K562 (cell line): Measurements from ENCODE around the gene OR51B2. TPM values are rescaled to one million over a fixed set of nuclear protein-coding genes. Genes with fewer than 3 reads are reported as not detected.
A peak's percentile ranks its signal among the peaks of the same experiment; 100 is the strongest.

Source experiments
- ARID3A ChIP-seq: IDR thresholded peaks from 2 replicates; pipeline ENCODE4 v1.6.1; 2012; ENCODE audit warnings: low read depth, low read length, improper control_type of control experiment, borderline replicate concordance
- BRF1 ChIP-seq: IDR thresholded peaks from 3 replicates; pipeline ENCODE4 v1.6.1; 2011; ENCODE audit warnings: borderline replicate concordance, mild to moderate bottlenecking; ENCODE audit not compliant: insufficient read length; ENCODE audit errors: extremely low read depth
- CBX8 ChIP-seq: fragments of 200-600 bp; sonication (generic); IDR thresholded peaks from 2 replicates; pipeline ENCODE4 v1.6.1; 2012; ENCODE audit warnings: borderline replicate concordance, mixed run types, low read depth, mild to moderate bottlenecking, moderate library complexity, mixed read lengths, low read length, control low read depth, inconsistent platforms; ENCODE audit not compliant: poor library complexity, severe bottlenecking; ENCODE audit errors: extremely low read depth
- CCNT2 ChIP-seq: IDR thresholded peaks from 2 replicates; pipeline ENCODE4 v1.6.1; 2011; ENCODE audit warnings: borderline replicate concordance, low read depth, mild to moderate bottlenecking, moderate library complexity, mixed read lengths, low read length; ENCODE audit not compliant: insufficient read length; ENCODE audit errors: extremely low read depth
- DPF2 ChIP-seq: fragments of 450-650 bp; IDR thresholded peaks from 2 replicates; pipeline ENCODE4 v1.6.1; 2016
- ETV5 ChIP-seq: sonication (generic); formaldehyde crosslinking; IDR thresholded peaks from 2 replicates; pipeline ENCODE4 v1.4.0; 2020; ENCODE audit warnings: low read depth, mild to moderate bottlenecking, missing genetic modification reagents
- HNRNPLL ChIP-seq: fragments of 200-400 bp; formaldehyde crosslinking; IDR thresholded peaks from 2 replicates; pipeline ENCODE4 v1.6.1; 2017; ENCODE audit warnings: low read length, low read depth, mild to moderate bottlenecking; ENCODE audit not compliant: poor library complexity, severe bottlenecking
- MCM3 ChIP-seq: fragments of 450-650 bp; IDR thresholded peaks from 2 replicates; pipeline ENCODE4 v1.6.1; 2016
- MYC ChIP-seq, 2 experiments: fragments of 250-450 bp in 1 of 2; sonication (Bioruptor Pico) in 1 of 2; IDR thresholded peaks; 2 replicates each; pipeline versions ENCODE4 v1.5.1 to v1.6.1; 2012 to 2021; ENCODE audit warnings: low read depth in 2 of 2, borderline replicate concordance in 1 of 2, improper control_type of control experiment in 1 of 2, low read length in 1 of 2, mild to moderate bottlenecking in 1 of 2, moderate library complexity in 1 of 2
- RFX7 ChIP-seq: fragments of 250-450 bp; sonication (Bioruptor Pico); IDR thresholded peaks from 2 replicates; pipeline ENCODE4 v1.5.1; 2021; ENCODE audit warnings: mild to moderate bottlenecking
- SMARCA4 ChIP-seq: fragments of 450-650 bp; IDR thresholded peaks from 2 replicates; pipeline ENCODE4 v1.6.1; 2016
- TCF3 ChIP-seq: sonication (generic); formaldehyde crosslinking; IDR thresholded peaks from 2 replicates; pipeline ENCODE4 v1.4.0; 2020; ENCODE audit warnings: mild to moderate bottlenecking, missing genetic modification reagents
- ZNF408 ChIP-seq: fragments of 250-450 bp; sonication (Bioruptor Pico); IDR thresholded peaks from 2 replicates; pipeline ENCODE4 v1.4.0; 2020; ENCODE audit warnings: low read depth, mild to moderate bottlenecking, moderate library complexity
- ZNF668 ChIP-seq: fragments of 250-450 bp; sonication (Bioruptor Pico); IDR thresholded peaks from 2 replicates; pipeline ENCODE4 v1.8.0; 2022; ENCODE audit warnings: mild to moderate bottlenecking, inconsistent platforms
- polyA plus RNA-seq, 8 experiments: library from polyadenylated mRNA; depleted of rRNA in 4 of 8; stranded (reverse) in 5 of 8; unstranded in 3 of 8; fragments of >200 nt; fragmentation: Nextera tagmentation in 2 of 8; fragmentation: Illumina TruSeq in 1 of 8; extraction: Ambion mirVana in 2 of 8; extraction: Trizol in 1 of 8; gene quantifications; 2 replicates each; pipeline versions ENCODE4 v1.2.1 to v1.2.3, GENCODE V29; 2011 to 2014; ENCODE audit warnings: inconsistent platforms in 1 of 8, missing spikeins in 1 of 8
- total RNA-seq, 7 experiments: library from RNA; depleted of rRNA in 6 of 7; stranded (reverse); fragments of >200 nt in 6 of 7; fragmentation: Illumina TruSeq in 2 of 7; extraction: Trizol in 2 of 7; gene quantifications; 2 replicates each; pipeline versions ENCODE4 v1.2.1 to v1.2.3, GENCODE V29; 2011 to 2021; ENCODE audit warnings: low replicate concordance in 1 of 7
- TF ChIP-seq, protein P1 (sequence below): fragments of 450-650 bp; formaldehyde crosslinking; IDR thresholded peaks from 2 replicates; pipeline ENCODE4 v1.4.0; 2022; ENCODE audit warnings: mild to moderate bottlenecking, moderate library complexity
- TF ChIP-seq, protein P2 (sequence below): fragments of 450-650 bp; formaldehyde crosslinking; IDR thresholded peaks from 2 replicates; pipeline ENCODE4 v1.4.0; 2020; ENCODE audit warnings: mild to moderate bottlenecking

OR51B2 gene
- total and polyA plus RNA-seq, 9 of the 15 experiments (the other 6 are each of a cell fraction or from before 2014, with no cell fraction given), result 0.38 to 6.6 (median 4.0) TPM

DNA sequence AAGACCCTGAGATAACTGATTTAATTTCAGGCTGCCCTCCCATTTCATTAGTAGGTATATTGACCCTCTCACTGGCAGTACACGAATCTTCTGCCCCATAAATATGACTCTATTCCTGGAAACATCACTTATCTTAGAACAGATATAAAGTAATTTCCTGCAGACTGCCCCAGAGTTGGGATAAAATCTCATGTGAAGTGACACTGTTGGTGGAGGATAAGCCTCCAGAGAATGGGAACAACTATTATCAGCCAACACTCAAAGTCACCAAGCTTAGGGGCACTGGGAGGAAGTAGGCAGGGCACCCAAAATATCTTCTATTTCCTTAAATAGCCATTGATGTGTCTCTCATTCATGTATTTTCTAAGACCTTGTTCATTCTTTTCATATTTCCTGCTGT, 11.1 kb upstream of the OR51B2 start (continued):
- no peak for TF ChIP-seq MYC (IDR thresholded peaks at IDR 0.05; ENCODE audit: low read depth, low read length)
- TF ChIP-seq MYC (CRISPR knock-in tag; IDR thresholded peaks at IDR 0.05; ENCODE audit: borderline replicate concordance, low read depth), result no peak
- TF ChIP-seq CBX8, result no peak
- TF ChIP-seq MCM3, result no peak
- TF ChIP-seq, protein P1, sequence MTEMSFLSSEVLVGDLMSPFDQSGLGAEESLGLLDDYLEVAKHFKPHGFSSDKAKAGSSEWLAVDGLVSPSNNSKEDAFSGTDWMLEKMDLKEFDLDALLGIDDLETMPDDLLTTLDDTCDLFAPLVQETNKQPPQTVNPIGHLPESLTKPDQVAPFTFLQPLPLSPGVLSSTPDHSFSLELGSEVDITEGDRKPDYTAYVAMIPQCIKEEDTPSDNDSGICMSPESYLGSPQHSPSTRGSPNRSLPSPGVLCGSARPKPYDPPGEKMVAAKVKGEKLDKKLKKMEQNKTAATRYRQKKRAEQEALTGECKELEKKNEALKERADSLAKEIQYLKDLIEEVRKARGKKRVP (CRISPR knock-in tag), result no peak
- peak; percentile 72 for TF ChIP-seq TCF3 (CRISPR knock-in tag)
- TF ChIP-seq DPF2, result peak; percentile 47; the same call in 1 of the 2 replicates
- no peak for TF ChIP-seq ZNF668 (CRISPR knock-in tag)
- no peak for TF ChIP-seq ZNF408 (CRISPR knock-in tag)
- TF ChIP-seq HNRNPLL, result no peak
- TF ChIP-seq BRF1, result no peak
- TF ChIP-seq CCNT2, result peak; percentile 35
- TF ChIP-seq RFX7, result no peak
- TF ChIP-seq SMARCA4, result peak; percentile 40; the same call in 1 of the 2 replicates
- peak; percentile 59; the same call in 1 of the 2 replicates for TF ChIP-seq ARID3A
- peak; percentile 66 for TF ChIP-seq ETV5 (CRISPR knock-in tag)
- TF ChIP-seq, protein P2, sequence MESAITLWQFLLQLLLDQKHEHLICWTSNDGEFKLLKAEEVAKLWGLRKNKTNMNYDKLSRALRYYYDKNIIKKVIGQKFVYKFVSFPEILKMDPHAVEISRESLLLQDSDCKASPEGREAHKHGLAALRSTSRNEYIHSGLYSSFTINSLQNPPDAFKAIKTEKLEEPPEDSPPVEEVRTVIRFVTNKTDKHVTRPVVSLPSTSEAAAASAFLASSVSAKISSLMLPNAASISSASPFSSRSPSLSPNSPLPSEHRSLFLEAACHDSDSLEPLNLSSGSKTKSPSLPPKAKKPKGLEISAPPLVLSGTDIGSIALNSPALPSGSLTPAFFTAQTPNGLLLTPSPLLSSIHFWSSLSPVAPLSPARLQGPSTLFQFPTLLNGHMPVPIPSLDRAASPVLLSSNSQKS, result no peak
